Activated B cell treated with CpG ODN at 0.5 μM for 24 hours (primary cell): ENCODE measurements around the gene G6PC1. TPM values are rescaled to one million over a fixed set of nuclear protein-coding genes. Genes with fewer than 3 reads are reported as not detected.

ENCODE experiments used
- ATAC-seq: fragments of 200-7000 bp; cut with Tn5 transposase; one replicate; pipeline ENCODE4 v1.10.0; 2021; ENCODE audit warnings: low read depth, mild to moderate bottlenecking, moderate library complexity
- CTCF ChIA-PET: fragments of 350-600 bp; sonication (Branson Sonifier 250); formaldehyde crosslinking; loops from one replicate; lab custom pipeline; 2021; ENCODE audit warnings: antibody characterized with exemption; lab: Charles Lee
- POLR2A ChIA-PET: fragments of 350-600 bp; sonication (Branson Sonifier 250); formaldehyde crosslinking; loops from one replicate; lab custom pipeline; 2021; ENCODE audit warnings: antibody characterized with exemption; lab: Charles Lee
- DNase-seq: peaks from one replicate; pipeline ENCODE4 v3.0.0; 2022
- H3K27ac Mint-ChIP-seq: one replicate; pipeline ENCODE4 v1.8.0; 2020; ENCODE audit warnings: mixed read lengths
- H3K27me3 Mint-ChIP-seq: one replicate; pipeline ENCODE4 v1.8.0; 2021; ENCODE audit warnings: mixed read lengths
- H3K36me3 Mint-ChIP-seq: one replicate; pipeline ENCODE4 v1.8.0; 2021; ENCODE audit warnings: low read depth, mixed read lengths
- H3K4me1 Mint-ChIP-seq: one replicate; pipeline ENCODE4 v1.8.0; 2021; ENCODE audit warnings: mixed read lengths
- H3K4me3 Mint-ChIP-seq: one replicate; pipeline ENCODE4 v1.8.0; 2020; ENCODE audit warnings: mild to moderate bottlenecking, mixed read lengths
- H3K9me3 Mint-ChIP-seq: one replicate; pipeline ENCODE4 v1.8.0; 2020; ENCODE audit warnings: mixed read lengths
- intact Hi-C: fragments of 100-400 bp; cut with micrococcal nuclease; formaldehyde crosslinking; loops from one replicate; pipeline ENCODE4 v1.15.1; 2024
- total RNA-seq: library from RNA; stranded (reverse); gene quantifications from 2 replicates; pipeline ENCODE4 v1.2.3, GENCODE V29; 2022
- TF ChIP-seq, protein P1 (sequence below): fragments of 200-600 bp; IDR thresholded peaks from one replicate; pipeline ENCODE4 v1.8.0; 2022; ENCODE audit warnings: antibody characterized with exemption, mild to moderate bottlenecking

G6PC1 gene
- total RNA-seq, 1 donor from 2014 or later: not detected

DNA sequence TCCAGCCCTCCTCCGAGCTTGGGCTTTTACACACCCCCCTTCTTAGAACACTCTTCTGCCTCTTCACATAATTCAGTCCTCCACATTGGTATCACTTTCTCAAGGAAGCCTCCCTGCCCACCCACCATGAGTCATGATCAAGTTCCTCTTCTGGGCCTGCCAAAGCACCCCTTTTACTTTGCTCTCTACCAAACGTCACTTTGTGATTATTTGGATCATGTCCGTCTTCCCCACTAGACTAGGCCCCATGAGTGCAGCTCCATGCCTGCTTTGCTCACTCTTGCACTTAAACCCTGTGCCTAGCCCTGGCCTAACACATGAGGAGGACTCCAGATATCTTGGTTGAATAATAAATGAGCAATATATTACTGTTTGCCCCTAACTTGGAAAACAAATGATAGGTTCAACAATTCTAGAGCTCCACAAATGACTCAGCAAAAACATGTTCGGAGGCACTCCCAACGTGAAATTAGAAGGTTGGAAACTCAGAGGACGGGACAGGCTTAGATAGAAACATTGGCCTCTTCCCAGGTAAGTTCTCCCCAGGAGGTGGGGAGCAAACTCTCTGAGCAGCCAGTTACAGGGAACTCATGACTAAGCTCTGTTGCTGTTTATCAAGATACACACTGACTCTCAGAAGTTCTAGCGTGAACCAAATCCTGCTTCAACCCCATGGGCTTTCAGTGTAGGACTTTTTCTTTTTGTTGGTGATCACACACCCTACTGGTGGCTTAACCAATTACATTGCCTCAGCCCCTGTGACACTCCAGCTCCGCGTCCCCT, 28.3 kb downstream of the G6PC1 start:
- intact Hi-C loops: loop anchor here (1.0 to 2.0 kb wide), 3 partner anchors 86 to 208 kb away; no protein-coding TSS in a partner anchor
- peak overlapping the region; percentile 75 for H3K27ac Mint-ChIP-seq
- H3K36me3 Mint-ChIP-seq: no peaks in the 10 kb centered on the region
- no peak for DNase-seq
- ATAC-seq: peak; percentile 89
- POLR2A ChIA-PET: interaction anchor here (0.6 to 1.8 kb wide), 5 partner anchors 16 to 439 kb away, joined by 3 to 8 read pairs (median 4); partner anchors contain the start of genes BECN1 and PSMC3IP
- H3K9me3 Mint-ChIP-seq: no peaks in the 10 kb centered on the region
- H3K27me3 Mint-ChIP-seq: peaks cover 2% of the 10 kb centered on the region
- CTCF ChIA-PET: interaction anchor here (0.7 to 1.9 kb wide), 6 partner anchors 10 to 351 kb away, joined by 3 to 11 read pairs (median 6); partner anchors contain the start of genes AOC2, PSMC3IP and RPL27
- TF ChIP-seq, protein P1, sequence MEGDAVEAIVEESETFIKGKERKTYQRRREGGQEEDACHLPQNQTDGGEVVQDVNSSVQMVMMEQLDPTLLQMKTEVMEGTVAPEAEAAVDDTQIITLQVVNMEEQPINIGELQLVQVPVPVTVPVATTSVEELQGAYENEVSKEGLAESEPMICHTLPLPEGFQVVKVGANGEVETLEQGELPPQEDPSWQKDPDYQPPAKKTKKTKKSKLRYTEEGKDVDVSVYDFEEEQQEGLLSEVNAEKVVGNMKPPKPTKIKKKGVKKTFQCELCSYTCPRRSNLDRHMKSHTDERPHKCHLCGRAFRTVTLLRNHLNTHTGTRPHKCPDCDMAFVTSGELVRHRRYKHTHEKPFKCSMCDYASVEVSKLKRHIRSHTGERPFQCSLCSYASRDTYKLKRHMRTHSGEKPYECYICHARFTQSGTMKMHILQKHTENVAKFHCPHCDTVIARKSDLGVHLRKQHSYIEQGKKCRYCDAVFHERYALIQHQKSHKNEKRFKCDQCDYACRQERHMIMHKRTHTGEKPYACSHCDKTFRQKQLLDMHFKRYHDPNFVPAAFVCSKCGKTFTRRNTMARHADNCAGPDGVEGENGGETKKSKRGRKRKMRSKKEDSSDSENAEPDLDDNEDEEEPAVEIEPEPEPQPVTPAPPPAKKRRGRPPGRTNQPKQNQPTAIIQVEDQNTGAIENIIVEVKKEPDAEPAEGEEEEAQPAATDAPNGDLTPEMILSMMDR: no peak
- H3K4me3 Mint-ChIP-seq: no peak overlapping the region
- H3K4me1 Mint-ChIP-seq: peaks cover 9% of the 10 kb centered on the region

DNA sequence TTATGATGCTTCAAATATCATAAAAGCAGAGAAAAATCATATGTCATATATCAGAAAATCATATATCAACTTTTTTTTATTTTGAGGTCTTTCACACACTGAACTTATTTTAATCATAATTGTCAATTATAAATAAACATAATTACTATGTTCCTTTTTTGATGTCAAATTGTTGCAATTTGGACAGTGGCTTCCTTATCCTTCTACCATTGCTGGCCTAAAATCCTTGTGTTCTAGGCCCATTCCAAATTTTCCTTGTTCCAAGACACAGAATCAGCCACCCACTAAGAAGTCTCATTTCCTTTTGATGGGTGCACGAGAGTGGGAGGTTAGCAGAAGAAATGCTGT, 28.9 kb downstream of the G6PC1 start:
- CTCF ChIA-PET: interaction anchor here (0.8 to 1.9 kb wide), 4 partner anchors 69 to 351 kb away, joined by 3 to 11 read pairs (median 8); partner anchors contain the start of genes AOC2, PSMC3IP and RPL27

DNA sequence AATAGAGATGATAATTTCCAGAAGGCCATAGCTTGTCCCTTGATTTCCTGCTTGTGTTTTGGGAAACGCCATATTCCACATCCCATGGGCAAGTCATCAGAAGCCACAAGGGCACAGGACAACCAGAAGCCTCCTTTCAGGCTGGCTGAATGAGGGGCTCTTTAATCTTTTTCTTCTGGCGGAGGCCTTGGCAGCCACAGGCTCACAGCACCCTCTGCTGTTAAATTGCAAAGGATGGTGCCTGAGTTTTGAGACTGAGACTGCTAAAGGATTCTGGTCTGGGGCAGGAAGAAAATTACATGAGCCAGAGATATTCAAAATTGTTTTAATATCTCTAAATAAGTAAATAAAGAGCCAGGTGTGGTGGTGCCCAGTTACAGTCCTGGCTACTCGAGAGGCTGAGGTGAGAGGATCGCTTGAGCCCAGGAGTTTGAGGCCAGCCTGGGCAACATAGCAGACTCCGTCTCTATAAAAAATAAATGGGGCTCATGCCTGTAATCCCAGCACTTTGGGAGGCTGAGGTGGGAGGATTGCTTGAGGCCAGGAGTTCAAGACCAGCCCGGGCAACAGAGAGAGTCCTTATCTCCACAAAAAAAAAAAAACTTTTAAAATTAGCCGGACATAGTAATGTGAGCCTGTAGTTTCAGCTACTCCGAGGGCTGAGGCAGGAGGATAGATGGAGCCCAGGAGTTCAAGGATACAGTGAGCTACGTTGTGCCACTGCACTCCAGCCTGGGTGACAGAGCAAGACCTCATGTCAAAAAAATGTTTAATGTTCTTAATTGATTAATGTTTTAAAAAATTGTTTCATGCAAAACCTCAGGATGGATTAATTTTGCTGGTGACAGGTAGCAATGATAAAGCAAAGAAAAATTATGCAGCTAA, 37.4 kb downstream of the G6PC1 start:
- ChIA-PET CTCF (interaction anchor here (1.0 to 1.3 kb wide), 2 partner anchors 50 to 360 kb away, joined by 3 read pairs; partner anchors contain the start of gene PSMC3IP), POLR2A (interaction anchor here (0.6 kb wide), 1 partner anchor 47 kb away, joined by 6 read pairs; no protein-coding TSS in a partner anchor)
- no peaks in the 10 kb centered on the region for H3K36me3 Mint-ChIP-seq
- ATAC-seq (peak; percentile 49), DNase-seq (no peak)
- no peaks in the 10 kb centered on the region for H3K9me3 Mint-ChIP-seq
- H3K4me1 Mint-ChIP-seq: no peaks in the 10 kb centered on the region
- H3K27ac Mint-ChIP-seq: no peak overlapping the region
- no peak overlapping the region for H3K4me3 Mint-ChIP-seq
- intact Hi-C loops: loop anchor here (1.0 kb wide), 3 partner anchors 95 to 360 kb away; no protein-coding TSS in a partner anchor
- H3K27me3 Mint-ChIP-seq: no peaks in the 10 kb centered on the region
- TF ChIP-seq, protein P1: no peak

More for the DNA sequence above, 28.9 kb downstream of the G6PC1 start:
- DNase-seq (no peak), ATAC-seq (no peak)
- no peak overlapping the region for H3K27ac Mint-ChIP-seq
- H3K4me1 Mint-ChIP-seq: peaks cover 9% of the 10 kb centered on the region
- H3K36me3 Mint-ChIP-seq: no peaks in the 10 kb centered on the region
- TF ChIP-seq, protein P1: no peak
- intact Hi-C loops: loop anchor here (1.0 to 2.0 kb wide), 3 partner anchors 87 to 208 kb away; no protein-coding TSS in a partner anchor
- POLR2A ChIA-PET: interaction anchor here (0.6 to 1.8 kb wide), 4 partner anchors 15 to 352 kb away, joined by 3 to 8 read pairs (median 6); partner anchors contain the start of genes BECN1 and PSMC3IP
- H3K4me3 Mint-ChIP-seq: no peak overlapping the region
- peaks cover 2% of the 10 kb centered on the region for H3K27me3 Mint-ChIP-seq
- no peaks in the 10 kb centered on the region for H3K9me3 Mint-ChIP-seq

DNA sequence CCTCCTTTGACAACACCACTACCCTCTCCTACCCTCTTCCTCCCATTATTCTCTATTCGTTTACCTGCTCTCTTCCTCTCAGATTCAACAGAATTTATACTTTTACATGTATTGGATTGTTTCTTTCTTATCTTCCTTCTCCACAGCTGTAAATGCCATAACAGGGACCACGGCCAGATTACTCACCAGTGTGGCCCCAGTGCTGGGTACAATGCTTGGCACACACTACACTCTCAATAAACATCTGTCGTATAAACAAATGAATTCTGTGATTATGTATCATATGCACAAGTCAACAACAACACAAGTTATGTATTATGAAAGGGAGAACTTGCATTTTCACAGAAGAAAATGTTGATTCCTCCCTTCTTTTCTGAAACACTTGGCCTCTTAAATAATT, 43.6 kb downstream of the G6PC1 start:
- intact Hi-C loops: no loop called here
- DNase-seq (no peak), ATAC-seq (no peak)
- Mint-ChIP-seq H3K9me3 (no peaks in the 10 kb centered on the region), H3K36me3 (peaks cover 11% of the 10 kb centered on the region), H3K27me3 (no peaks in the 10 kb centered on the region), H3K4me1 (no peaks in the 10 kb centered on the region), H3K27ac (no peak overlapping the region), H3K4me3 (no peak overlapping the region)
- TF ChIP-seq, protein P1: no peak
- CTCF ChIA-PET: no interaction called here
- POLR2A ChIA-PET: interaction anchor here (0.6 kb wide), 1 partner anchor 15 kb away, joined by 4 read pairs; no protein-coding TSS in a partner anchor
